GM10847 (cell line): ENCODE results near the gene ACAN.

Experiments
- POLR2A ChIP-seq: IDR thresholded peaks from 2 replicates; pipeline ENCODE4 v1.6.1; 2011; ENCODE audit not compliant: insufficient read length; ENCODE audit errors: extremely low read depth

The ACAN gene

DNA sequence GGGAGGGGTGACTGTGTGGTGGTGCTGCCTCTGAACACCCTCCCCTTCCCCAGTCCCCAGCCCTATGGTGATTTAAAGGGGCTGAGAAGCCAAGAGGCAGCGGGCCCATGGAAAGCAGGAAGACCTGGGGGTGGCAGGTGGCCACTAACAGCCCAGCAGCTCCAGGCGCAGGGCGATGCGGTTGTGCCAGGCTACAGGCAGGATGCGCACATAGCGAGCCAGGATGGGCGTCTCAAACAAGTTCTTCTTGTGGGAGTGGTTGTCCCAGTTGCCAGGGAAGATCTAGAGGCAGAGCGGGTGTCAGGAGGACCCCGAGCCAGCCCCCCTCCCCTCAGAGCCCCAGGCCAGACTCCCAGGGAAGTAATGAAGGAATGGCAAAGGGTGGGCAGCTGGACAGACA lies 96.0 kb downstream of the ACAN start:
- no peak for TF ChIP-seq POLR2A

DNA sequence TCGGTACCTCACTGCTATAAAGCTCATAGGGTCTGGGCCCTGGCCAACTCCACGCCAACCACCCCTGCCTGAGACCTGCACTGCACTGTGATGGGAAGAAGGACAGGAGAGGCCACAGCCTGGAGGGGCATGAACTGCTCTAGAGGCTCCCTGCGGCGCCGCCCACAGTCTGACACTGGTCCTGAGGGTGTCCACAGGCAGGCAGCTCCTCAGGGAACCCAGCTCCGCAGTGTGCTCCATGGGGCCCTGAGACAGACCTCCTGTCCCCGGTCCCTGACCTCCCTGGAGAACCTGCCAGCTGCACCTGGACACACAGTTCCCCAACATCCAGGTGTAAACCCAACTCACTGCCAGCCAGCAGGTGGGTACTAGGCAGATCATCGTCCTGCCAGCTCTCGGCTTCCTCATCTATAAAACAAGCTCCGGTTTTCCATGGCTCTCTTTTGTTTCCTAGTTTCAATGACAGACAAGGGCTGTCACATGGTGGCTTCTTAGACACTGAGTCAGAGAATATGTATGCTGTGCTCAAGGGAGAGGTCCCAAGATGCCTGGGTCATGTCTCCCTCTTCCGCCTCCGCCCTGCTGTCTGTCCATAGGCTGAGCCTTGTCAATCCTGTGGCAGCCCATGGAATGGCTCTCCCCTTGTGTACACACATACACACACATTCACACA lies 97.2 kb downstream of the ACAN start:
- TF ChIP-seq POLR2A, result no peak

GRCh38 chr15:88900982-88901418 lies 97.8 kb downstream of the ACAN start:
- TF ChIP-seq POLR2A, result no peak

- TF ChIP-seq POLR2A, result no peak
Observed at GRCh38 chr15:88901508-88902220, 98.4 kb downstream of the ACAN start.

GRCh38 chr15:88902221-88902835 lies 99.1 kb downstream of the ACAN start:
- TF ChIP-seq POLR2A, result no peak

GRCh38 chr15:88902846-88903245 lies 99.6 kb downstream of the ACAN start:
- TF ChIP-seq POLR2A, result no peak

DNA sequence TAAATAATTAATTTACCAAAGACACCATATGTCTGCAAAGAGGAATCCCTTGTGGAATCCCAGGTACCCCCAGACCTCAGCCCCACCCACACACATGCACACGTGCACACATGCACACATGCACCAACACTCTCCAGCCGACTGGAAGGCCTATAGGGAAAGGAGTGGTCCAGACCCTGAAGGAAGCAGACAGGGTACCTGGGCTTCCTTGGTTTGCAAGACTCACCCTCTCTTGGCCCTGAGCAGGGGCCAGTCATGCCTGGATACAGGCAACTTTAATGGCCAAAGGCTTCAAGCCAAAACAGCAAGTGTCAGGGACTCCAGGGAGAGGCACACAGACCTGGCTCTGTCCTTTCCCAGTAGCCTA lies 101.0 kb downstream of the ACAN start:
- TF ChIP-seq POLR2A, result no peak

- no peak for TF ChIP-seq POLR2A
Observed at GRCh38 chr15:88904624-88905327, 101.5 kb downstream of the ACAN start.

DNA sequence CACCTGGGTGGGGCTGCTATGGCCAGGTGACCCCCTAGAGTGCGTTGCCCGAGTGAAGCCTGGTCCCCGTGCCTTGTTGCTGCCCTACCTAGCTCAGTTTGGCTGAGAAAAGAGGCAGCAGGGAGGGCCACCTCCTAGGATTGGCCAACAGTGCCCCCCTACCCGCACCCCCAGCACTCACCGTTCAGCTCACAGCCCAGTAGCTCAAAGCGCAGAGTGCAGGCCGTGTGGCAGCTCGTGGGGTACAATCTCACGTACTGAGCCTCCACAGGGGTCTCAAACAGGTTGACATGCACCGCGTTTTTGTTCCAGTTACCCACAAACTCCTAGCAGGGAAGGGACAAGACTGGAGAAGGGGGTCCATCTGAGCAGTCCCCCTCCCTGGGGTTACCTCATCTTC lies 102.3 kb downstream of the ACAN start:
- no peak for TF ChIP-seq POLR2A

DNA sequence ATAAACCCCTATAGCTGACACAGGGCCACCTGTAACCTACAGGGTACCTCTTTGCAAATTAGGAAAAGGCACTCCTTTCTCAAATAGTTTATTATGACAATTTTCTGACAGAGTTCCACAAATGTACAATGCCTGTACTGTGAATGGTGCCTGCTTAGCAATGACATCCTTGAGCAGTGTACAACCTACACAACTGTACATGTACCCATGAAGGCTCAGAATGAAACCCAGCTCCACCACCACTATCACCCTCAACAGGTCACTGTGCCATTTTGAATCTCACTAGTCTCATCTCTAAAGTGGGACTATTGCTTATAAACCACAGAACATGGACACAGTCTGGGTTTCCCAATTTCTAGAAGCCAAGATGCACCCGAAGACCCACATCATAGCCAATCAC lies 102.9 kb downstream of the ACAN start:
- TF ChIP-seq POLR2A, result no peak

- TF ChIP-seq POLR2A, result no peak
Observed at GRCh38 chr15:88906551-88906950, 103.3 kb downstream of the ACAN start.

- no peak for TF ChIP-seq POLR2A
Observed at GRCh38 chr15:88907111-88907510, 103.9 kb downstream of the ACAN start.

DNA sequence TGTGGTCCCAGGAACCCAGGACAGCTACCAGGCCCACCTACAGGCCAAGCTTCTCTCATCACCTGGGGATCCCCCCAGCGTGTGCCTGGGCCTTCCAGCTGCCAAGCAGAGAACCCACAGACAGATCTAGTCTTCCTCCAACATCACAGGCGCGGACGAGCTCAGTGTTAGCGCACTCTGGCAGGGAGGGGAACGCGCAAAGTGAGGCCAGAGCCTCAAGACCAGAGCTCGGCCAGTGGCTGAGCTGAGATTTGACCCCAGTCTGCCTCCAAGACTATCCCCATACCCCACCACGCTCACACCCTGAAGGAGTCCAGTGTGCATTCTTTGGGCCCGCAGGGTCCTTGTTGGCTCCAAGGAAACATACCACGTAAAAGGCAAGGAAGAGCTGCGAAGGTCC lies 104.9 kb downstream of the ACAN start:
- no peak for TF ChIP-seq POLR2A

DNA sequence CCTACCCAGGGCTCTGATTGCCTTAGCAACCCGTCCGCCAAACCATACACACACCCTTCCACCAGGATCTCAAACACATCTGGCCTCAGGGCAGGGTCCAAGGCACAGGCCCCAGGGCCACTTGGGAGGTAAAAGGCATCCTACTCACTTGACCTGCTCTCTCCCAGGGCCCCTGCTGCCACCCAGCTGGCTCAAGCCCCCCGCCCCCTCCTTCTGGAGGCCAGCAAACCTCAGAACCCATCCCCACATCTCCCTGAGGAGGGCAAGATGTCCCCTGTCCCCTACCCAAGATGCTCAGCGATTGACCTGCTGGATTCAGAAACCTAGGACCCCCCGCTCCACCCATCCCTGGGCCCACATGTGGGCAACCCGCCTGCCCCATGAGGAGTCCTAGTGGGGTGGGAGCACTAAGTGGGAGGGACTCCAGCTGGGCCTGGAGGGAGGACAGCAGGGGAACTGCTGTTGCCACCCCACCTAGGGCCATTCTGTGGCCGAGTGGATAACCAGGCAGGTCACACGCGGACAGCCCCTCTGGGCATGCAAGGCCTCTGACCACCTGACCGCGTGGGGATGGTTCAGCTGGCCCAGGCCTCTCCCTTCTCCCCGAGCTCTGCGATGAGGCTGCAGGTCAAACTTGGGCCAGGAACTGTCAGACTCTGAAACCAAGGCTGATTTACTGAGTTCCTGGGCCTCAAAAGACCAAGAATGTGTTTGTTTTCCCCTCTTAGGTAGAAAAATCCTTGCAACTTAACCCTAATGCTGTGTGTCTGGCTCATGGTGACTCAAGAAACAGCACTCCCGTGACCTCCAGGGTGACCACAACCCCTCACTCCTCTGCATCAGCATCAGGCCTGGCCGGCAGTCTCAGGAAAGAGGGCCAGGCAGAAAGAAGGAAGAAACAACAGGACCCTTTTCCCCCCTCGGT lies 105.7 kb downstream of the ACAN start:
- no peak for TF ChIP-seq POLR2A
